GM12874 (cell line): ENCODE measurements around the gene GADD45GIP1.

ENCODE experiments used
- CTCF ChIP-seq: IDR thresholded peaks from 2 replicates; pipeline ENCODE4 v1.5.1; 2011; ENCODE audit warnings: low read depth, mild to moderate bottlenecking, control low read depth, low read length, moderate library complexity; ENCODE audit not compliant: insufficient read depth

GADD45GIP1 gene

GRCh38 chr19:12985049-12985776 lies 28.2 kb upstream of the GADD45GIP1 start:
- no peak for TF ChIP-seq CTCF

GRCh38 chr19:12984683-12985048 lies 27.6 kb upstream of the GADD45GIP1 start:
- no peak for TF ChIP-seq CTCF

- no peak for TF ChIP-seq CTCF
Observed at GRCh38 chr19:12984143-12984627, 27.2 kb upstream of the GADD45GIP1 start.

GRCh38 chr19:12983542-12984142 lies 26.6 kb upstream of the GADD45GIP1 start:
- TF ChIP-seq CTCF, result peak; percentile 92

- TF ChIP-seq CTCF, result no peak
Observed at GRCh38 chr19:12983091-12983490, 26.1 kb upstream of the GADD45GIP1 start.

- no peak for TF ChIP-seq CTCF
Observed at GRCh38 chr19:12982648-12983047, 25.6 kb upstream of the GADD45GIP1 start.

- no peak for TF ChIP-seq CTCF
Observed at GRCh38 chr19:12979974-12980373, 23.0 kb upstream of the GADD45GIP1 start.
